Astrocyte (in vitro differentiated cells and primary cell): ENCODE measurements around the gene EPS8L3. TPM values are rescaled to one million over a fixed set of nuclear protein-coding genes. Genes with fewer than 3 reads are reported as not detected.

Experiments
- DNase-seq: peaks from one replicate; pipeline ENCODE4 v3.0.0-alpha.2; 2010; ENCODE audit warnings: low read depth
- FAIRE-seq: peaks from 2 replicates; lab custom pipeline; 2011; peaks lifted over from hg19 to GRCh38; lab: Jason Lieb, UNC
- H2AFZ ChIP-seq: 2 replicates; pipeline ENCODE4 v1.6.0; 2012; ENCODE audit warnings: low read depth, low read length, inconsistent platforms
- H3K27ac ChIP-seq: 2 replicates; pipeline ENCODE4 v1.5.1; 2011; ENCODE audit warnings: low read depth, low read length, inconsistent platforms
- H3K27me3 ChIP-seq: 2 replicates; pipeline ENCODE4 v1.6.0; 2011; ENCODE audit warnings: low read length, inconsistent platforms; ENCODE audit not compliant: insufficient read depth
- H3K36me3 ChIP-seq: 2 replicates; pipeline ENCODE4 v1.5.1; 2011; ENCODE audit warnings: low read length, inconsistent platforms; ENCODE audit not compliant: insufficient read depth
- H3K4me1 ChIP-seq: 2 replicates; pipeline ENCODE4 v1.5.1; 2011; ENCODE audit warnings: low read length, inconsistent platforms; ENCODE audit not compliant: insufficient read depth
- H3K4me2 ChIP-seq: 2 replicates; pipeline ENCODE4 v1.6.0; 2012; ENCODE audit warnings: low read length, inconsistent platforms
- H3K4me3 ChIP-seq: 2 replicates; pipeline ENCODE4 v1.5.1; 2011; ENCODE audit warnings: low read depth, mild to moderate bottlenecking, low read length, inconsistent platforms; ENCODE audit not compliant: insufficient read depth
- H3K79me2 ChIP-seq: 2 replicates; pipeline ENCODE4 v1.6.0; 2012; ENCODE audit warnings: mild to moderate bottlenecking, low read length, inconsistent platforms; ENCODE audit not compliant: insufficient read depth
- H3K9ac ChIP-seq: 2 replicates; pipeline ENCODE4 v1.6.0; 2012; ENCODE audit warnings: mild to moderate bottlenecking, low read length, inconsistent platforms
- H3K9me3 ChIP-seq: 2 replicates; pipeline ENCODE4 v1.5.1; 2012; ENCODE audit warnings: low read depth, mild to moderate bottlenecking, low read length, inconsistent platforms; ENCODE audit not compliant: insufficient read depth
- H4K20me1 ChIP-seq: 2 replicates; pipeline ENCODE4 v1.6.0; 2012; ENCODE audit warnings: low read length, inconsistent platforms; ENCODE audit not compliant: insufficient read depth
- H3K27ac Mint-ChIP-seq: one replicate; pipeline ENCODE4 v1.8.0; 2021; ENCODE audit warnings: mild to moderate bottlenecking, mixed read lengths; ENCODE audit not compliant: unreplicated experiment
- H3K27me3 Mint-ChIP-seq: one replicate; pipeline ENCODE4 v1.8.0; 2021; ENCODE audit warnings: low read depth, mixed read lengths; ENCODE audit not compliant: unreplicated experiment
- H3K36me3 Mint-ChIP-seq: one replicate; pipeline ENCODE4 v1.8.0; 2021; ENCODE audit warnings: low read depth, mixed read lengths; ENCODE audit not compliant: unreplicated experiment
- H3K4me1 Mint-ChIP-seq: one replicate; pipeline ENCODE4 v1.8.0; 2021; ENCODE audit warnings: low read depth, mixed read lengths; ENCODE audit not compliant: unreplicated experiment
- H3K4me3 Mint-ChIP-seq: one replicate; pipeline ENCODE4 v1.8.0; 2021; ENCODE audit warnings: mild to moderate bottlenecking, moderate library complexity, mixed read lengths; ENCODE audit not compliant: unreplicated experiment
- H3K9me3 Mint-ChIP-seq: one replicate; pipeline ENCODE4 v1.8.0; 2021; ENCODE audit warnings: mild to moderate bottlenecking, mixed read lengths; ENCODE audit not compliant: unreplicated experiment
- EZH2 ChIP-seq: IDR thresholded peaks from 2 replicates; pipeline ENCODE4 v1.6.1; 2012; ENCODE audit warnings: mild to moderate bottlenecking, low read length, inconsistent platforms; ENCODE audit not compliant: insufficient read depth
- total RNA-seq: library from RNA; stranded (reverse); gene quantifications from 2 replicates; pipeline ENCODE4 v1.2.1, GENCODE V29; 2021
- TF ChIP-seq, protein P1 (sequence below): IDR thresholded peaks from 2 replicates; pipeline ENCODE4 v1.5.1; 2011; ENCODE audit warnings: low read depth, mild to moderate bottlenecking, inconsistent platforms, low read length, moderate library complexity; ENCODE audit not compliant: insufficient read depth

The EPS8L3 gene
- total RNA-seq, 1 donor from 2014 or later = not detected

GRCh38 chr1:109751531-109752260 lies 12.0 kb downstream of the EPS8L3 start:
- Histone ChIP-seq H3K27me3 (peaks cover 3% of the 10 kb centered on the region), H3K9ac (no peak overlapping the region), H3K79me2 (no peaks in the 10 kb centered on the region), H3K27ac (no peak overlapping the region), H3K4me2 (no peak overlapping the region), H3K9me3 (peaks cover 3% of the 10 kb centered on the region), H2AFZ (no peak overlapping the region), H3K4me1 (no peaks in the 10 kb centered on the region), H4K20me1 (no peaks in the 10 kb centered on the region), H3K36me3 (no peaks in the 10 kb centered on the region), H3K4me3 (no peak overlapping the region)
- Mint-ChIP-seq H3K27me3 (peaks cover 59% of the 10 kb centered on the region), H3K27ac (no peak overlapping the region), H3K4me3 (no peak overlapping the region), H3K36me3 (peaks cover 2% of the 10 kb centered on the region), H3K9me3 (peaks cover 20% of the 10 kb centered on the region), H3K4me1 (no peaks in the 10 kb centered on the region)
- DNase-seq (no peak), FAIRE-seq (no peak)
- TF ChIP-seq, protein P1, sequence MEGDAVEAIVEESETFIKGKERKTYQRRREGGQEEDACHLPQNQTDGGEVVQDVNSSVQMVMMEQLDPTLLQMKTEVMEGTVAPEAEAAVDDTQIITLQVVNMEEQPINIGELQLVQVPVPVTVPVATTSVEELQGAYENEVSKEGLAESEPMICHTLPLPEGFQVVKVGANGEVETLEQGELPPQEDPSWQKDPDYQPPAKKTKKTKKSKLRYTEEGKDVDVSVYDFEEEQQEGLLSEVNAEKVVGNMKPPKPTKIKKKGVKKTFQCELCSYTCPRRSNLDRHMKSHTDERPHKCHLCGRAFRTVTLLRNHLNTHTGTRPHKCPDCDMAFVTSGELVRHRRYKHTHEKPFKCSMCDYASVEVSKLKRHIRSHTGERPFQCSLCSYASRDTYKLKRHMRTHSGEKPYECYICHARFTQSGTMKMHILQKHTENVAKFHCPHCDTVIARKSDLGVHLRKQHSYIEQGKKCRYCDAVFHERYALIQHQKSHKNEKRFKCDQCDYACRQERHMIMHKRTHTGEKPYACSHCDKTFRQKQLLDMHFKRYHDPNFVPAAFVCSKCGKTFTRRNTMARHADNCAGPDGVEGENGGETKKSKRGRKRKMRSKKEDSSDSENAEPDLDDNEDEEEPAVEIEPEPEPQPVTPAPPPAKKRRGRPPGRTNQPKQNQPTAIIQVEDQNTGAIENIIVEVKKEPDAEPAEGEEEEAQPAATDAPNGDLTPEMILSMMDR = no peak
- TF ChIP-seq EZH2 = no peak

- Histone ChIP-seq H3K4me2 (no peak overlapping the region), H2AFZ (no peak overlapping the region), H3K36me3 (no peaks in the 10 kb centered on the region), H3K4me3 (no peak overlapping the region), H3K79me2 (no peaks in the 10 kb centered on the region), H3K27me3 (peaks cover 3% of the 10 kb centered on the region), H3K9me3 (peaks cover 3% of the 10 kb centered on the region), H4K20me1 (no peaks in the 10 kb centered on the region), H3K4me1 (no peaks in the 10 kb centered on the region), H3K27ac (no peak overlapping the region), H3K9ac (no peak overlapping the region)
- H3K27ac Mint-ChIP-seq = no peak overlapping the region
- H3K4me1 Mint-ChIP-seq = no peaks in the 10 kb centered on the region
- DNase-seq (no peak), FAIRE-seq (no peak)
- H3K9me3 Mint-ChIP-seq = peaks cover 21% of the 10 kb centered on the region
- H3K27me3 Mint-ChIP-seq = peaks cover 61% of the 10 kb centered on the region
- no peak for TF ChIP-seq EZH2
- TF ChIP-seq, protein P1 = no peak
- H3K4me3 Mint-ChIP-seq = no peak overlapping the region
- peaks cover 2% of the 10 kb centered on the region for H3K36me3 Mint-ChIP-seq
These were observed 12.8 kb downstream of the EPS8L3 start for GRCh38 chr1:109750920-109751319.

DNA sequence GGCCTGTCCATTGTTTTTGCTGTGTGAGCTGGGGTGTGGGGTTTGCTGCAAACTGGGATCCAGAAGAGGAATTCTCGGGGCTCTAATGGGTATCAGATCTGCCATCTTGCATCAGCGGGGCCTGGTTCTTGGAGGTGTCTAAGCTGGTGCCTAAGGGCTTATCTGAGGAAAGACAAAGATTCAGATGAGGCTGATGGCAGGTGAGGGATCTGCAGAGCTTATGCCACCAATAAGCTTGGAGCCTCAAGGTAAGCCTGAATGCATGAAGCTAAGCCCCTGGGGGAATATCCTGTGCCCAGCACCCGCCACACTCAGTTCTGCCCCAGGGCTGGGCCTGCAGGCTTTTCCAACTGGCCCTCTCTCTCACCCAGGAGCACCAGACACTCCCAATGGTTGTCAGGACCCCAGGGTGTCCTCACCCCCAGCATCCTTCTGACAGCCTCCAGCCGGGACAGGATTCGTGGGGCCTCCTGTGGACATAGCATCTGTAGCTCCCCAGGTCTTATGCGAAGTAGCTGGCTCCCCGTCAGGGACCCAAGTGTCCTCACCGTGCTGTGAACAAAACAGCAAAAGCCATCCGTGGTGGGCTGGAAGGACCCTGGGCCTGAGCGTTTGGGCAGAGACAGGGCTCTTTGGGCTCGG lies 13.4 kb downstream of the EPS8L3 start:
- Histone ChIP-seq H3K79me2 (no peaks in the 10 kb centered on the region), H3K4me3 (no peak overlapping the region), H3K27ac (no peak overlapping the region), H3K4me2 (no peak overlapping the region), H2AFZ (no peak overlapping the region), H3K9me3 (peaks cover 3% of the 10 kb centered on the region), H3K9ac (no peak overlapping the region), H3K36me3 (no peaks in the 10 kb centered on the region), H4K20me1 (no peaks in the 10 kb centered on the region), H3K27me3 (peaks cover 3% of the 10 kb centered on the region), H3K4me1 (no peaks in the 10 kb centered on the region)
- TF ChIP-seq, protein P1 = no peak
- TF ChIP-seq EZH2 = no peak
- Mint-ChIP-seq H3K4me3 (peak overlapping the region; percentile 40), H3K4me1 (no peaks in the 10 kb centered on the region), H3K36me3 (peaks cover 2% of the 10 kb centered on the region), H3K9me3 (peaks cover 21% of the 10 kb centered on the region), H3K27me3 (peaks cover 62% of the 10 kb centered on the region), H3K27ac (no peak overlapping the region)
- no peak for DNase-seq
- no peak for FAIRE-seq
